CD14-positive monocyte (primary cell): ENCODE results near the gene CEP131. TPM values are rescaled to one million over a fixed set of nuclear protein-coding genes. Genes with fewer than 3 reads are reported as not detected.
A peak's percentile ranks its signal among the peaks of the same experiment; 100 is the strongest.

Experiments used
- DNase-seq, 3 donors: peaks; one replicate each; pipeline ENCODE4 v3.0.0-alpha.2; 2011 to 2022
- H2AFZ ChIP-seq: 2 replicates; pipeline ENCODE4 v1.6.0; 2012; ENCODE audit warnings: mild to moderate bottlenecking, low read depth, low read length, inconsistent platforms; ENCODE audit not compliant: insufficient read depth, poor library complexity, severe bottlenecking
- H3K27ac ChIP-seq, 2 donors: 1 replicate in 1 of 2; 2 replicates in 1 of 2; pipeline ENCODE4 v1.5.1; 2012 to 2013; ENCODE audit warnings: low read length in 2 of 2, control low read depth in 1 of 2, inconsistent platforms in 1 of 2, low read depth in 1 of 2, mild to moderate bottlenecking in 1 of 2
- H3K27me3 ChIP-seq, 2 donors: one replicate each; pipeline versions ENCODE4 v1.6.0 to v1.6.1; 2011 to 2013; ENCODE audit warnings: low read length in 2 of 2; ENCODE audit not compliant: control insufficient read depth in 2 of 2, insufficient read depth in 2 of 2
- H3K36me3 ChIP-seq, 2 donors: replicated peaks in 1 of 2; 1 replicate in 1 of 2; 2 replicates in 1 of 2; pipeline versions ENCODE4 v1.5.1 to v1.6.1; 2012 to 2013; ENCODE audit warnings: low read length in 2 of 2, control low read depth in 1 of 2, inconsistent platforms in 1 of 2, mild to moderate bottlenecking in 1 of 2; ENCODE audit not compliant: insufficient read depth in 2 of 2, control insufficient read depth in 1 of 2
- H3K4me1 ChIP-seq, 2 donors: 1 replicate in 1 of 2; 2 replicates in 1 of 2; pipeline versions ENCODE4 v1.5.1 to v1.6.1; 2012 to 2013; ENCODE audit warnings: low read length in 2 of 2, control low read depth in 1 of 2, inconsistent platforms in 1 of 2, mild to moderate bottlenecking in 1 of 2, moderate library complexity in 1 of 2; ENCODE audit not compliant: insufficient read depth in 2 of 2, control insufficient read depth in 1 of 2
- H3K4me2 ChIP-seq: replicated peaks from 2 replicates; pipeline ENCODE3; 2012; ENCODE audit warnings: low read length, moderate library complexity, mild to moderate bottlenecking; ENCODE audit not compliant: poor library complexity, severe bottlenecking; ENCODE audit errors: extremely low read depth
- H3K4me3 ChIP-seq, 3 experiments: fragments of 200-600 bp in 1 of 3; sonication (generic) in 1 of 3; replicated peaks in 1 of 3; 1 replicate in 2 of 3; 2 replicates in 1 of 3; pipeline ENCODE4 v1.5.1; 2011 to 2013; ENCODE audit warnings: low read length in 3 of 3, mild to moderate bottlenecking in 3 of 3, control low read depth in 2 of 3, low read depth in 2 of 3, inconsistent platforms in 1 of 3, moderate library complexity in 1 of 3
- H3K79me2 ChIP-seq: 2 replicates; pipeline ENCODE4 v1.6.0; 2012; ENCODE audit warnings: mild to moderate bottlenecking, control low read depth, inconsistent platforms, low read length, moderate library complexity; ENCODE audit not compliant: insufficient read depth
- H3K9ac ChIP-seq: 2 replicates; pipeline ENCODE4 v1.6.0; 2017; ENCODE audit warnings: low read length, mild to moderate bottlenecking; ENCODE audit not compliant: insufficient read depth, poor library complexity, severe bottlenecking
- H3K9me3 ChIP-seq, 2 donors: replicated peaks in 1 of 2; 1 replicate in 1 of 2; 2 replicates in 1 of 2; pipeline versions ENCODE4 v1.5.1 to v1.6.1; 2012 to 2013; ENCODE audit warnings: low read length in 2 of 2, control low read depth in 1 of 2; ENCODE audit not compliant: control insufficient read depth in 1 of 2, insufficient read depth in 1 of 2
- H4K20me1 ChIP-seq: 2 replicates; pipeline ENCODE4 v1.6.0; 2012; ENCODE audit warnings: mild to moderate bottlenecking, low read length, control low read depth, moderate library complexity; ENCODE audit not compliant: insufficient read depth
- H3K27ac Mint-ChIP-seq, 7 donors: one replicate each; pipeline ENCODE4 v1.8.0; 2020; ENCODE audit warnings: mild to moderate bottlenecking in 7 of 7, mixed read lengths in 7 of 7, moderate library complexity in 6 of 7, inconsistent platforms in 2 of 7
- H3K27me3 Mint-ChIP-seq, 3 donors: one replicate each; pipeline ENCODE4 v1.8.0; 2021 to 2022; ENCODE audit warnings: low read depth in 3 of 3, mild to moderate bottlenecking in 3 of 3, mixed read lengths in 3 of 3, moderate library complexity in 3 of 3, inconsistent platforms in 1 of 3
- H3K36me3 Mint-ChIP-seq, 2 donors: one replicate each; pipeline ENCODE4 v1.8.0; 2020; ENCODE audit warnings: mixed read lengths in 2 of 2, inconsistent platforms in 1 of 2, mild to moderate bottlenecking in 1 of 2
- H3K4me1 Mint-ChIP-seq: one replicate; pipeline ENCODE4 v1.8.0; 2020; ENCODE audit warnings: mild to moderate bottlenecking, mixed read lengths
- H3K4me3 Mint-ChIP-seq, 2 donors: one replicate each; pipeline ENCODE4 v1.8.0; 2020; ENCODE audit warnings: mild to moderate bottlenecking in 2 of 2, mixed read lengths in 2 of 2, moderate library complexity in 1 of 2
- H3K9me3 Mint-ChIP-seq, 7 donors: one replicate each; pipeline ENCODE4 v1.8.0; 2020 to 2022; ENCODE audit warnings: mixed read lengths in 7 of 7, mild to moderate bottlenecking in 6 of 7, moderate library complexity in 6 of 7, inconsistent platforms in 2 of 7
- CTCF ChIP-seq: fragments of 200-600 bp; IDR thresholded peaks from one replicate; pipeline ENCODE4 v1.8.0; 2022; ENCODE audit warnings: antibody characterized with exemption, mild to moderate bottlenecking
- WGBS: methylation state at CpG from one replicate; pipeline ENCODE4 v1.1.5; 2013; ENCODE audit warnings: missing lambda C conversion rate; ENCODE audit not compliant: insufficient coverage; 5-methylcytosine and 5-hydroxymethylcytosine counted together
- intact Hi-C, 2 donors: fragments of 100-400 bp; cut with micrococcal nuclease; formaldehyde crosslinking; loops; one replicate each; pipeline versions ENCODE4 v1.15.0 to v1.15.1; 2023
- polyA plus RNA-seq, 3 donors: library from polyadenylated mRNA; depleted of rRNA in 1 of 3; unstranded in 2 of 3; stranded (reverse) in 1 of 3; fragments of 300-500 nt in 2 of 3; fragments of >200 nt in 1 of 3; fragmentation: Illumina TruSeq in 2 of 3; gene quantifications; 1 replicate in 2 of 3; 2 replicates in 1 of 3; pipeline ENCODE4 v1.2.3, GENCODE V29; 2012 to 2021

Gene CEP131
- polyA plus RNA-seq, 3 donors, result 0.69 to 9.7 (median 1.0) TPM

GRCh38 chr17:81265576-81265975 lies 42.8 kb upstream of the CEP131 start:
- Histone ChIP-seq H3K9me3 (no peaks in the 10 kb centered on the region), H3K79me2 (peaks cover 48% of the 10 kb centered on the region), H3K4me3 (no peak overlapping the region), H3K36me3 (peaks cover 80 to 100% of the 10 kb centered on the region in 2 donors), H4K20me1 (peaks cover 70% of the 10 kb centered on the region), H3K9ac (no peak overlapping the region), H3K27me3 (no peaks in the 10 kb centered on the region), H3K4me1 (peaks cover 9 to 17% of the 10 kb centered on the region in 2 donors), H3K4me2 (no peak overlapping the region), H2AFZ (no peak overlapping the region), H3K27ac (no peak overlapping the region)
- peaks cover 0 to 2% (median 0%) of the 10 kb centered on the region in 3 donors for H3K27me3 Mint-ChIP-seq
- H3K4me1 Mint-ChIP-seq, result peaks cover 20% of the 10 kb centered on the region
- no peak overlapping the region for H3K4me3 Mint-ChIP-seq
- DNase-seq, result no peak
- peak overlapping the region in 3 of 7 donors; percentile 28 to 75 (median 42) for H3K27ac Mint-ChIP-seq
- H3K9me3 Mint-ChIP-seq, result no peaks in the 10 kb centered on the region
- intact Hi-C loops, result no loop called here
- WGBS, result 98% methylated on average over 22 of the region's 22 CpGs
- H3K36me3 Mint-ChIP-seq, result peaks cover 73 to 93% of the 10 kb centered on the region in 2 donors
- TF ChIP-seq CTCF, result no peak

- intact Hi-C loops, result no loop called here
- no peak for TF ChIP-seq CTCF
- WGBS, result 97% methylated on average over 12 of the region's 12 CpGs
- Mint-ChIP-seq H3K4me1 (peaks cover 20% of the 10 kb centered on the region), H3K27me3 (peaks cover 0 to 2% (median 0%) of the 10 kb centered on the region in 3 donors), H3K27ac (no peak overlapping the region), H3K36me3 (peaks cover 76 to 93% of the 10 kb centered on the region in 2 donors), H3K9me3 (no peaks in the 10 kb centered on the region), H3K4me3 (no peak overlapping the region)
- Histone ChIP-seq H3K4me2 (no peak overlapping the region), H3K36me3 (peaks cover 80 to 100% of the 10 kb centered on the region in 2 donors), H3K9me3 (no peaks in the 10 kb centered on the region), H3K27ac (no peak overlapping the region), H3K9ac (no peak overlapping the region), H3K27me3 (no peaks in the 10 kb centered on the region), H3K79me2 (peaks cover 51% of the 10 kb centered on the region), H2AFZ (no peak overlapping the region), H3K4me1 (peaks cover 9 to 17% of the 10 kb centered on the region in 2 donors), H4K20me1 (peaks cover 72% of the 10 kb centered on the region), H3K4me3 (no peak overlapping the region)
- DNase-seq, result no peak
Observed at GRCh38 chr17:81264640-81265039, 41.9 kb upstream of the CEP131 start.
